Stomach (tissue), 9 donors: Measurements from ENCODE around the gene BCOR. TPM values are rescaled to one million over a fixed set of nuclear protein-coding genes. Genes with fewer than 3 reads are reported as not detected.

Experiments used
- DNase-seq, 2 donors: peaks; one replicate each; pipeline versions ENCODE4 v3.0.0 to v3.0.0-alpha.2; 2013 to 2019
- H3K27ac ChIP-seq, 5 donors: fragments of 200-600 bp in 4 of 5; sonication (generic) in 4 of 5; one replicate each; pipeline ENCODE4 v1.5.1; 2013 to 2019; ENCODE audit warnings: mild to moderate bottlenecking in 1 of 5, moderate library complexity in 1 of 5
- H3K27me3 ChIP-seq, 3 donors: fragments of 200-600 bp; sonication (generic); one replicate each; pipeline ENCODE4 v1.5.1; 2017 to 2019; ENCODE audit warnings: mixed run types in 1 of 3
- H3K36me3 ChIP-seq, 4 donors: fragments of 200-600 bp; sonication (generic); 1 replicate in 3 of 4; 2 replicates in 1 of 4; pipeline ENCODE4 v1.5.1; 2016 to 2019
- H3K4me1 ChIP-seq, 4 donors: fragments of 200-600 bp; sonication (generic); one replicate each; pipeline ENCODE4 v1.5.1; 2016 to 2019
- H3K4me3 ChIP-seq, 4 donors: fragments of 200-600 bp; sonication (generic) in 3 of 4; one replicate each; pipeline ENCODE4 v1.5.1; 2016 to 2019; ENCODE audit warnings: mild to moderate bottlenecking in 1 of 4
- H3K9me3 ChIP-seq, 4 donors: fragments of 200-600 bp; sonication (generic); one replicate each; pipeline ENCODE4 v1.5.1; 2016 to 2019
- CTCF ChIP-seq, 7 experiments: fragments of 450-650 bp in 4 of 7; fragments of 200-600 bp in 3 of 7; sonication (generic) in 3 of 7; IDR thresholded peaks; one replicate each; pipeline ENCODE4 v1.5.1; 2016 to 2019; ENCODE audit warnings: antibody characterized with exemption in 7 of 7, control low read depth in 2 of 7, mild to moderate bottlenecking in 1 of 7
- EP300 ChIP-seq: sonication (generic); formaldehyde crosslinking; IDR thresholded peaks from one replicate; pipeline ENCODE4 v1.6.1; 2017; ENCODE audit warnings: antibody characterized with exemption
- POLR2A ChIP-seq, 4 donors: fragments of 450-650 bp; IDR thresholded peaks; one replicate each; pipeline ENCODE4 v1.6.1; 2016; ENCODE audit warnings: antibody characterized with exemption in 4 of 4, control low read depth in 2 of 4, mild to moderate bottlenecking in 1 of 4, moderate library complexity in 1 of 4
- POLR2AphosphoS5 ChIP-seq, 3 donors: sonication (generic); formaldehyde crosslinking; IDR thresholded peaks; one replicate each; pipeline ENCODE4 v1.6.1; 2016; ENCODE audit warnings: antibody characterized with exemption in 3 of 3
- WGBS, 5 donors: extraction: QIAGEN DNeasy Blood & Tissue Kit in 3 of 5; methylation state at CpG; one replicate each; pipeline versions ENCODE4 v1.1.5 to v1.1.7; 2013 to 2018; 5-methylcytosine and 5-hydroxymethylcytosine counted together
- intact Hi-C: fragments of 100-400 bp; cut with DNase I; formaldehyde crosslinking; loops from one replicate; pipeline ENCODE4 v1.15.1; 2023; ENCODE audit warnings: low total_unique reads
- polyA plus RNA-seq, 3 donors: library from polyadenylated mRNA; stranded (reverse); fragments of 200-250 nt; gene quantifications; one replicate each; pipeline ENCODE4 v1.2.3, GENCODE V29; 2013
- total RNA-seq, 5 donors: library from RNA; depleted of rRNA; stranded (reverse); fragments of >200 nt; gene quantifications; one replicate each; pipeline versions ENCODE4 v1.1.0 to v1.2.3, GENCODE V29; 2014 to 2016
- donor health status: healthy with polysubstance abuse.
- donor health status: Bipolar disorder and iron deficiency.
- donor health status: healthy.

The BCOR gene
- total and polyA plus RNA-seq, 8 donors: 4.4 to 45.5 (median 19.2) TPM

- intact Hi-C loops: no loop called here
- Histone ChIP-seq H3K4me3 (no peak overlapping the region), H3K27me3 (no peaks in the 10 kb centered on the region), H3K36me3 (peaks cover 7 to 50% (median 41%) of the 10 kb centered on the region in 4 donors), H3K27ac (peak overlapping the region in 3 of 5 donors; percentile 17 to 51 (median 32)), H3K9me3 (peaks cover 0 to 5% (median 0%) of the 10 kb centered on the region in 4 donors), H3K4me1 (peaks cover 1 to 35% (median 14%) of the 10 kb centered on the region in 4 donors)
- no peak for TF ChIP-seq POLR2A (IDR thresholded peaks at IDR 0.05)
- TF ChIP-seq EP300: no peak
- TF ChIP-seq CTCF (IDR thresholded peaks at IDR 0.05): no peak
- TF ChIP-seq POLR2AphosphoS5 (IDR thresholded peaks at IDR 0.05): no peak
- DNase-seq: no peak
- 34 to 55% (median 45%) methylated on average over 14 of the region's 14 CpGs for WGBS, 5 donors
These were observed 20.8 kb downstream of the BCOR start for GRCh38 chrX:40076750-40077575.

- peaks cover 0 to 17% (median 7%) of the 10 kb centered on the region in 4 donors for H3K4me1 ChIP-seq
- no peaks in the 10 kb centered on the region for H3K27me3 ChIP-seq
- peaks cover 7 to 69% (median 55%) of the 10 kb centered on the region in 4 donors for H3K36me3 ChIP-seq
- H3K9me3 ChIP-seq: peaks cover 0 to under 1% (median 0%) of the 10 kb centered on the region in 4 donors
- no peak overlapping the region for H3K27ac ChIP-seq
- 80 to 98% (median 82%) methylated on average over 11 to 14 of the region's 14 CpGs for WGBS, 5 donors
- intact Hi-C loops: no loop called here
- no peak for DNase-seq
- no peak overlapping the region for H3K4me3 ChIP-seq
- TF ChIP-seq POLR2AphosphoS5 (IDR thresholded peaks at IDR 0.05): no peak
- TF ChIP-seq EP300: no peak
- no peak for TF ChIP-seq POLR2A (IDR thresholded peaks at IDR 0.05)
- no peak for TF ChIP-seq CTCF (IDR thresholded peaks at IDR 0.05)
These were observed 22.8 kb downstream of the BCOR start for GRCh38 chrX:40074959-40075332.

DNA sequence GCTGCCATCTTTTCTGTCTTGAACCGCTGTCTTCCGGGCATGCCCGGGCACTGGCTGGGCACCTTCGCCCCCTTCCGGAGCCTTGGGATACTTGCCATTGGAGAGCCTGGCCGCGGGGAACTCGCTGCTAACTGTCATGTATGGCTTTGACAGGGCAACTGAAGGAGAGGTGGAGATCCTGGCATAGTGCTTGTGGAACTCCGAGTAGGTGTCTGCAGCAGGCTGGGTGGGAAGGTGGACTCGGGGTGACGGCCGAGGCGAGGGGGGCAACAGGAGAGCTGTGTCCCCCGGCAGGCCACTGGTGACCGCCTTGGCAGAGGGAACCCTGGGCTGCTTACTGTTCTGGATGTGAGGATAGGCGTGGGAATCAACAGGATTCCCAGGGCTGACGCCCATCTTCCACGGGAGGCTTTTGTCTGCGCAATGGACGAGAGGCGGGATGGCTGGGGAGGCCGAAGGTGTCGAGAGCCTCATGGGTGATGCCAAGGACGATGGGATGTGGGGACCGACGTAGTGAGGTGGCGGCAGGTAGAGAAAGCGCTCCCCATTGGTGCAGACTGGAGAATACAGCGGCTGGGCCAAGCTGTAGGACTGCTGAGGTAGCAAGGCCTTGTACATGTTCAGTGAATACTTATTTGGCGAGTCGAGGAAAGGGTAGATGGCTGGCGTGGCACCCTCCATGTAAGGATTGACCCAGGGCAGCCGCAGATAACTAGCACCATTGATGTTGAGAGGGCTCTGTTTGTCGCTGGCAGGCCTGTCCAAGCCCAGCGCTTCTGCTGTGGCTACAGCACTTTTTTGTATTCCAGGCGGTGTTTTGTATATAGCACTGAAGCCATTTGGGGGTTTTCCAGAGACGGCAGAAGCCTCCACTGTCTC, 23.4 kb downstream of the BCOR start:
- TF ChIP-seq CTCF (IDR thresholded peaks at IDR 0.05) (no peak), EP300 (no peak), POLR2A (IDR thresholded peaks at IDR 0.05) (no peak), POLR2AphosphoS5 (IDR thresholded peaks at IDR 0.05) (no peak)
- H3K36me3 ChIP-seq: peaks cover 10 to 76% (median 61%) of the 10 kb centered on the region in 4 donors
- H3K27me3 ChIP-seq: no peaks in the 10 kb centered on the region
- no peak overlapping the region for H3K27ac ChIP-seq
- peaks cover 0 to 13% (median 6%) of the 10 kb centered on the region in 4 donors for H3K4me1 ChIP-seq
- no peaks in the 10 kb centered on the region for H3K9me3 ChIP-seq
- WGBS, 5 donors: 91 to 94% (median 93%) methylated on average over 26 to 37 of the region's 37 CpGs
- intact Hi-C loops: no loop called here
- no peak for DNase-seq
- H3K4me3 ChIP-seq: no peak overlapping the region

GRCh38 chrX:40073439-40074054, 24.2 kb downstream of the BCOR start:
- DNase-seq: no peak
- Histone ChIP-seq H3K27me3 (no peaks in the 10 kb centered on the region), H3K9me3 (no peaks in the 10 kb centered on the region), H3K4me1 (peaks cover 0 to 13% (median 6%) of the 10 kb centered on the region in 4 donors), H3K27ac (no peak overlapping the region), H3K36me3 (peaks cover 12 to 83% (median 68%) of the 10 kb centered on the region in 4 donors), H3K4me3 (no peak overlapping the region)
- WGBS, 5 donors: 85 to 87% (median 86%) methylated on average over 15 to 26 of the region's 26 CpGs
- intact Hi-C loops: no loop called here
- TF ChIP-seq CTCF (IDR thresholded peaks at IDR 0.05) (no peak), EP300 (no peak), POLR2AphosphoS5 (IDR thresholded peaks at IDR 0.05) (no peak), POLR2A (IDR thresholded peaks at IDR 0.05) (no peak)
